ENCODE measurements around the gene OR5K3. TPM values are rescaled to one million over a fixed set of nuclear protein-coding genes. Genes with fewer than 3 reads are reported as not detected.

Gene OR5K3
- total RNA-seq, 1 experiment from 2014 or later: not detected

DNA sequence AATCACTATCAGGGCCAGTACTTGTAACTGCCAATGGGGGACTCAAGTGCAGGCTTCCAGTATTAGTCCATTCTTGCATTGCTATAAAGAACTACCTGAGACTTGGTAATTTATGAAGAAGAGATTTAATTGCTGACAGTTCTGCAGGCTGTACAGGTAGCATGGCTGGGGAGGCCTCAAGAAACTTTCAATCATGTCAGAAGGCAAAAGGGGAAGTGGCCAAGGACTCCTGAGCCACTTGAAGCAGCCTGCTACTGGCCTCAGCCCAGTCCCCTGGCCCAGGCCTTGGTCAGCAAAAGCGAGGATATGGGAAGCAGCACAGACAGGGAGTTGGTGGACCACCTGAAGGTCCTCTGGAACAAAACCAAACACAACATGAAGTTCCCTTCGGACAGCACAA lies 43.3 kb downstream of the OR5K3 start:
- no peak for DNase-seq (ENCODE audit: low read depth)

GRCh38 chr3:98434412-98434811 lies 43.9 kb downstream of the OR5K3 start:
- DNase-seq (ENCODE audit: low read depth): no peak

DNA sequence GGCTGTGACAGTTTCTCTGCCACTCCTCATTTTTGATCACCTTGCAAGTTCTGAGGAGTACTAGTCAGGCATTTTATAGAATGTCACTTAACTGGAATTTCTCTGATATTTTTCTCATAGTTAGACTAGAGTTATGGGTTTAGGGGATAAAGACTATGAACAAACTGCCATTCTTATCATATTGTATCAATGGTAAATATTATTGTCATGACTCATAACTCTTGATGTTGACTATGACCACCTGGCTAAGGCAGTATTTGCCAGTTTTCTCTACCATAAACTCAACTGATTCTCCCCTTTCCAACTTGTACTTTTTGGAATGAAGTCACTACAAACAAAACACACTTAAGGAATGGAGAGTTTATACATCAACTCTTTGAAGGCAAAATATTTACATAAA lies 49.8 kb downstream of the OR5K3 start:
- DNase-seq (ENCODE audit: low read depth): no peak

Other genes starting within 250 kb of the OR5K3 start
- gene OR5H14, start 243.2 kb upstream of the OR5K3 start, total RNA-seq (2014; rRNA removed; shearing (Covaris generic)): not detected in 2 replicates
- gene OR5H15, start 224.0 kb upstream of the OR5K3 start, total RNA-seq (2014; rRNA removed; shearing (Covaris generic)): not detected in 2 replicates
- not detected in 2 replicates for gene OR5H6, start 126.4 kb upstream of the OR5K3 start, total RNA-seq (2014; rRNA removed; shearing (Covaris generic))
- gene OR5H2, start 108.2 kb upstream of the OR5K3 start, total RNA-seq (2014; rRNA removed; shearing (Covaris generic)): not detected in 2 replicates
- not detected in 2 replicates for gene OR5K4, start 36.8 kb upstream of the OR5K3 start, total RNA-seq (2014; rRNA removed; shearing (Covaris generic))
- gene OR5K1, start 72.5 kb downstream of the OR5K3 start, total RNA-seq (2014; rRNA removed; shearing (Covaris generic)): not detected in 2 replicates
- gene OR5K2, start 107.0 kb downstream of the OR5K3 start, total RNA-seq (2014; rRNA removed; shearing (Covaris generic)): not detected in 2 replicates
- 258 and 296 TPM in 2 replicates for gene CLDND1, start 132.2 kb downstream of the OR5K3 start, total RNA-seq (2014; rRNA removed; shearing (Covaris generic))
- gene GPR15, start 141.3 kb downstream of the OR5K3 start, total RNA-seq (2014; rRNA removed; shearing (Covaris generic)): not detected in 2 replicates
- gene CPOX, start 202.9 kb downstream of the OR5K3 start, total RNA-seq (2014; rRNA removed; shearing (Covaris generic)): 53.9 and 58.9 TPM in 2 replicates

Measured in Daoy (cell line).